HepG2 (cell line): ENCODE data around the gene SMAD6. TPM values are rescaled to one million over a fixed set of nuclear protein-coding genes. Genes with fewer than 3 reads are reported as not detected.

ENCODE experiments used
- ARID5B ChIP-seq: IDR thresholded peaks from 2 replicates; pipeline ENCODE4 v1.4.0; 2020; ENCODE audit warnings: mild to moderate bottlenecking, missing genetic modification reagents
- EED ChIP-seq: sonication (generic); formaldehyde crosslinking; IDR thresholded peaks from 2 replicates; pipeline ENCODE4 v1.5.0; 2020; ENCODE audit warnings: mild to moderate bottlenecking, missing genetic modification reagents
- FOXJ3 ChIP-seq: sonication (generic); formaldehyde crosslinking; IDR thresholded peaks from 2 replicates; pipeline ENCODE4 v1.4.0; 2020; ENCODE audit warnings: missing genetic modification reagents, mild to moderate bottlenecking, borderline replicate concordance
- HHEX ChIP-seq: IDR thresholded peaks from 2 replicates; pipeline ENCODE4 v1.6.1; 2016; ENCODE audit warnings: control low read depth
- HINFP ChIP-seq: sonication (generic); formaldehyde crosslinking; IDR thresholded peaks from 2 replicates; pipeline ENCODE4 v1.4.0; 2020; ENCODE audit warnings: low read depth, mild to moderate bottlenecking, missing genetic modification reagents
- KAT8 ChIP-seq: IDR thresholded peaks from 2 replicates; pipeline ENCODE4 v1.6.1; 2016; ENCODE audit warnings: missing genetic modification reagents, missing compliant biosample characterization
- RORA ChIP-seq: sonication (generic); formaldehyde crosslinking; IDR thresholded peaks from 2 replicates; pipeline ENCODE4 v1.5.0; 2020; ENCODE audit warnings: mild to moderate bottlenecking, missing genetic modification reagents, moderate library complexity
- SALL1 ChIP-seq: sonication (generic); formaldehyde crosslinking; IDR thresholded peaks from 2 replicates; pipeline ENCODE4 v1.8.0; 2022; ENCODE audit warnings: mild to moderate bottlenecking, missing genetic modification reagents
- SKI ChIP-seq: fragments of 450-650 bp; IDR thresholded peaks from one replicate; pipeline ENCODE4 v1.6.1; 2018; ENCODE audit warnings: mild to moderate bottlenecking; ENCODE audit not compliant: partially characterized antibody
- TGIF2 ChIP-seq: IDR thresholded peaks from 2 replicates; pipeline ENCODE4 v1.6.1; 2016; ENCODE audit warnings: control low read depth, missing compliant biosample characterization
- ZFX ChIP-seq: sonication (generic); formaldehyde crosslinking; IDR thresholded peaks from 2 replicates; pipeline ENCODE4 v1.4.0; 2020; ENCODE audit warnings: mild to moderate bottlenecking, low read depth, missing genetic modification reagents, moderate library complexity
- ZFY ChIP-seq: sonication (generic); formaldehyde crosslinking; IDR thresholded peaks from 2 replicates; pipeline ENCODE4 v1.4.0; 2020; ENCODE audit warnings: missing genetic modification reagents
- ZNF317 ChIP-seq: sonication (generic); formaldehyde crosslinking; IDR thresholded peaks from 2 replicates; pipeline ENCODE4 v1.5.0; 2020; ENCODE audit warnings: mild to moderate bottlenecking, missing genetic modification reagents
- ZNF329 ChIP-seq: sonication (generic); formaldehyde crosslinking; IDR thresholded peaks from 2 replicates; pipeline ENCODE4 v1.9.0; 2021; ENCODE audit warnings: low read depth, mild to moderate bottlenecking, missing genetic modification reagents
- ZNF337 ChIP-seq: sonication (generic); formaldehyde crosslinking; IDR thresholded peaks from 2 replicates; pipeline ENCODE4 v1.5.1; 2020; ENCODE audit warnings: missing genetic modification reagents, low read depth, mild to moderate bottlenecking, borderline replicate concordance
- ZNF407 ChIP-seq: sonication (generic); formaldehyde crosslinking; IDR thresholded peaks from one replicate; pipeline ENCODE4 v1.5.1; 2020; ENCODE audit warnings: mild to moderate bottlenecking, missing genetic modification reagents; ENCODE audit errors: not compliant biosample characterization
- ZNF547 ChIP-seq: sonication (generic); formaldehyde crosslinking; IDR thresholded peaks from 2 replicates; pipeline ENCODE4 v1.5.1; 2020; ENCODE audit warnings: mild to moderate bottlenecking, missing genetic modification reagents
- polyA plus RNA-seq, 8 experiments: library from polyadenylated mRNA; depleted of rRNA in 3 of 8; stranded (reverse) in 7 of 8; unstranded in 1 of 8; fragments of >200 nt; fragmentation: Illumina TruSeq in 4 of 8; extraction: Trizol in 4 of 8; gene quantifications; 2 replicates each; pipeline versions ENCODE4 v1.2.1 to v1.2.3, GENCODE V29; 2011 to 2016; ENCODE audit warnings: low read depth in 4 of 8, missing spikeins in 1 of 8, mixed read lengths in 1 of 8; ENCODE audit not compliant: insufficient read depth in 1 of 8
- total RNA-seq, 5 experiments: library from RNA; depleted of rRNA; stranded (reverse); fragments of >200 nt; fragmentation: Illumina TruSeq; extraction: Trizol; gene quantifications; 2 replicates each; pipeline ENCODE4 v1.2.3, GENCODE V29; 2016; ENCODE audit warnings: low read depth in 1 of 5

The SMAD6 gene
- total and polyA plus RNA-seq, 2 of the 13 experiments (the other 11 are each of a cell fraction or from before 2014, with no cell fraction given), result 3.3 to 4.4 TPM

- TF ChIP-seq ZNF407 (CRISPR knock-in tag) (no peak), ZNF329 (CRISPR knock-in tag) (no peak), ZFY (CRISPR knock-in tag) (peak; percentile 67), ZNF337 (no peak), TGIF2 (CRISPR knock-in tag) (no peak), ZFX (CRISPR knock-in tag) (peak; percentile 73), ARID5B (CRISPR knock-in tag) (peak; percentile 35; the same call in 1 of the 2 replicates), EED (CRISPR knock-in tag) (0 out of 2 replicates have a peak, but pooled peaks have one; percentile 44), ZNF547 (CRISPR knock-in tag) (no peak), FOXJ3 (no peak), HHEX (CRISPR knock-in tag) (no peak), RORA (CRISPR knock-in tag) (no peak), ZNF317 (no peak), KAT8 (CRISPR knock-in tag) (0 out of 2 replicates have a peak, but pooled peaks have one; percentile 17), SKI (no peak), SALL1 (CRISPR knock-in tag) (peak; percentile 45; the same call in 1 of the 2 replicates), HINFP (no peak)
These were observed 77.4 kb downstream of the SMAD6 start (continued) for GRCh38 chr15:66779331-66780009.
